OCI-LY7 (cell line): ENCODE measurements around the gene GMPPA. TPM values are rescaled to one million over a fixed set of nuclear protein-coding genes. Genes with fewer than 3 reads are reported as not detected.

Experiments used
- BruUV-seq: library from RNA; stranded (reverse); fragments of 400-500 nt; replicated peaks from 2 replicates; lab custom pipeline; 2021; lab: Mats Ljungman, UMichigan
- CTCF ChIA-PET: fragments of 300-600 bp; sonication (Branson Sonifier 250); formaldehyde crosslinking; loops from one replicate; lab custom pipeline; 2022; ENCODE audit warnings: antibody characterized with exemption; ENCODE audit not compliant: unreplicated experiment; lab: Charles Lee
- POLR2A ChIA-PET: fragments of 300-600 bp; sonication (Branson Sonifier 250); formaldehyde crosslinking; loops from one replicate; lab custom pipeline; 2022; ENCODE audit warnings: antibody characterized with exemption; lab: Charles Lee
- DNase-seq: peaks from one replicate; pipeline ENCODE4 v3.0.0-alpha.2; 2015; ENCODE audit warnings: low spot score
- H2AFZ ChIP-seq: fragments of 200-600 bp; sonication (generic), shearing (Covaris generic); 2 replicates; pipeline ENCODE4 v1.6.1; 2014; ENCODE audit warnings: mild to moderate bottlenecking, antibody characterized with exemption, low read length, moderate library complexity
- H3K27ac ChIP-seq: fragments of 200-600 bp; sonication (generic); 2 replicates; pipeline ENCODE4 v1.5.1; 2014; ENCODE audit warnings: mixed run types, low read depth, mild to moderate bottlenecking, moderate library complexity, low read length, inconsistent platforms; ENCODE audit not compliant: poor library complexity, severe bottlenecking
- H3K36me3 ChIP-seq: fragments of 200-600 bp; sonication (generic); 2 replicates; pipeline ENCODE4 v1.6.1; 2014; ENCODE audit warnings: mild to moderate bottlenecking, antibody characterized with exemption, low read length, moderate library complexity, mixed read lengths; ENCODE audit not compliant: insufficient read depth
- H3K4me1 ChIP-seq: fragments of 200-600 bp; sonication (generic); 2 replicates; pipeline ENCODE4 v1.5.1; 2014; ENCODE audit warnings: mild to moderate bottlenecking, low read length; ENCODE audit not compliant: insufficient read depth, poor library complexity, severe bottlenecking
- H3K4me2 ChIP-seq: fragments of 200-600 bp; sonication (generic); 2 replicates; pipeline ENCODE4 v1.6.1; 2014; ENCODE audit warnings: mild to moderate bottlenecking, low read length
- H3K4me3 ChIP-seq: fragments of 200-600 bp; sonication (generic); 2 replicates; pipeline ENCODE4 v1.5.1; 2014; ENCODE audit warnings: mild to moderate bottlenecking, low read depth, low read length; ENCODE audit not compliant: poor library complexity, severe bottlenecking
- H3K79me2 ChIP-seq: fragments of 200-600 bp; sonication (generic); 2 replicates; pipeline ENCODE4 v1.6.1; 2016; ENCODE audit warnings: low read depth, mild to moderate bottlenecking, low read length, moderate library complexity, mixed read lengths; ENCODE audit not compliant: insufficient read depth
- H3K9me2 ChIP-seq: fragments of 200-600 bp; sonication (generic); 2 replicates; pipeline ENCODE4 v1.6.1; 2016; ENCODE audit warnings: mild to moderate bottlenecking, low read length, mixed read lengths; ENCODE audit not compliant: insufficient read depth
- H3K9me3 ChIP-seq: fragments of 200-600 bp; sonication (generic); 2 replicates; pipeline ENCODE4 v1.6.1; 2014; ENCODE audit warnings: mild to moderate bottlenecking, mixed run types, low read length, mixed read lengths
- H4K20me1 ChIP-seq: fragments of 200-600 bp; sonication (generic); 2 replicates; pipeline ENCODE4 v1.6.1; 2014; ENCODE audit warnings: mild to moderate bottlenecking, antibody characterized with exemption, low read length, moderate library complexity, mixed read lengths; ENCODE audit not compliant: insufficient read depth
- EZH2phosphoT487 ChIP-seq: fragments of 200-600 bp; sonication (generic); IDR thresholded peaks from 2 replicates; pipeline ENCODE4 v1.6.1; 2018; ENCODE audit warnings: low read depth, borderline replicate concordance, mild to moderate bottlenecking, mixed run types, antibody characterized with exemption, low read length, moderate library complexity, mixed read lengths
- intact Hi-C: fragments of 100-400 bp; cut with micrococcal nuclease; formaldehyde crosslinking; loops from one replicate; pipeline ENCODE4 v1.10.0; 2022; ENCODE audit not compliant: unreplicated experiment
- total RNA-seq, 2 experiments: library from RNA; depleted of rRNA in 1 of 2; stranded (reverse); fragments of >200 nt in 1 of 2; shearing (Covaris generic) in 1 of 2; gene quantifications; 2 replicates each; pipeline ENCODE4 v1.2.3, GENCODE V29; 2014 to 2022
- TF ChIP-seq, protein P1 (sequence below): fragments of 200-600 bp; sonication (generic); conservative IDR thresholded peaks from 2 replicates; pipeline ENCODE4 v1.5.1; 2014; ENCODE audit warnings: mild to moderate bottlenecking, antibody characterized with exemption, low read length, moderate library complexity, mixed read lengths

The GMPPA gene
- total RNA-seq, 2 experiments from 2014 or later: 28.4 to 46.4 TPM

DNA sequence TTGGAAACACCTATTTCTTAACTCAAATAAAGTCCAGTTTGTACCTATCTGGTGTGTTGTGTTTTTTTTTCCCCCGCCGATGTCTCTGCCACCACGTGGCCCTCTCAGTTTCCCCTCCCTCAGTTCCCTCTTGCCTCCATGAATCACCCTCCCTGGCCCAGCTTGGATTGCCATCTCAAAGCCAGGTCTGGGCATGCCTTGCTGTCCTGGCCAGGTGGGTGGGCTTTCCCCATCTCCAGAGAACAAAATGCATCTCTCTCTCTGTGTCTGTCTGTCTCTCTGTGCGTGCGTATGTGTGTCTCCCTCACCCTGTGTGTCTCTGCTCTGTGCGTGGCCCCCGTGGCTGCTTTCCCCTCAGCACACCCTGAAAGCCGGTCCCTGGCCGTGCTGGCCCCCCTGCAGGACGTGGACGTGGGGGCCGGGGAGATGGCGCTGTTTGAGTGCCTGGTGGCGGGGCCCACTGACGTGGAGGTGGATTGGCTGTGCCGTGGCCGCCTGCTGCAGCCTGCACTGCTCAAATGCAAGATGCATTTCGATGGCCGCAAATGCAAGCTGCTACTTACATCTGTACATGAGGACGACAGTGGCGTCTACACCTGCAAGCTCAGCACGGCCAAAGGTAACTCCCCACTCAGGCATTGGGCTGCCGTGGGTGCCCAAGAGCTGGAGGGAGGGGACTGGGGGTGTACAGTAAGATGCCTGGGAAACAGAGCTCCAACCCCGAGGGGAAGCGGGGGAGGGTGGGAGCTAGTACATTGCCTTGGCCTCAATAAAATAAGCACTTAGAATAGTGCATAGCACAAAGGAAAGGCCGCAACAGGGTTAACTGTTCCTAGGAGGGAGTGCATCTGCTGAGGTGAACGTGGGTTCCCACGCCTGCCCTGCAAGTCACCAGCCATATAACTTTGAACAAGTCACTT is 31.6 kb upstream of the GMPPA start:
- BruUV-seq: no TSS peak
- Histone ChIP-seq H4K20me1 (no peaks in the 10 kb centered on the region), H3K27ac (no peak overlapping the region), H2AFZ (no peak overlapping the region), H3K4me2 (no peak overlapping the region), H3K4me1 (no peaks in the 10 kb centered on the region), H3K4me3 (no peak overlapping the region), H3K9me3 (no peaks in the 10 kb centered on the region), H3K79me2 (no peaks in the 10 kb centered on the region), H3K36me3 (no peaks in the 10 kb centered on the region), H3K9me2 (no peaks in the 10 kb centered on the region)
- ChIA-PET CTCF (interaction anchor here (1.0 kb wide), 1 partner anchor 29 kb away, joined by 3 read pairs; a partner anchor contains a TSS), POLR2A (interaction anchor here (0.7 kb wide), 1 partner anchor 235 kb away, joined by 4 read pairs; no protein-coding TSS in a partner anchor)
- TF ChIP-seq EZH2phosphoT487: no peak
- TF ChIP-seq, protein P1, sequence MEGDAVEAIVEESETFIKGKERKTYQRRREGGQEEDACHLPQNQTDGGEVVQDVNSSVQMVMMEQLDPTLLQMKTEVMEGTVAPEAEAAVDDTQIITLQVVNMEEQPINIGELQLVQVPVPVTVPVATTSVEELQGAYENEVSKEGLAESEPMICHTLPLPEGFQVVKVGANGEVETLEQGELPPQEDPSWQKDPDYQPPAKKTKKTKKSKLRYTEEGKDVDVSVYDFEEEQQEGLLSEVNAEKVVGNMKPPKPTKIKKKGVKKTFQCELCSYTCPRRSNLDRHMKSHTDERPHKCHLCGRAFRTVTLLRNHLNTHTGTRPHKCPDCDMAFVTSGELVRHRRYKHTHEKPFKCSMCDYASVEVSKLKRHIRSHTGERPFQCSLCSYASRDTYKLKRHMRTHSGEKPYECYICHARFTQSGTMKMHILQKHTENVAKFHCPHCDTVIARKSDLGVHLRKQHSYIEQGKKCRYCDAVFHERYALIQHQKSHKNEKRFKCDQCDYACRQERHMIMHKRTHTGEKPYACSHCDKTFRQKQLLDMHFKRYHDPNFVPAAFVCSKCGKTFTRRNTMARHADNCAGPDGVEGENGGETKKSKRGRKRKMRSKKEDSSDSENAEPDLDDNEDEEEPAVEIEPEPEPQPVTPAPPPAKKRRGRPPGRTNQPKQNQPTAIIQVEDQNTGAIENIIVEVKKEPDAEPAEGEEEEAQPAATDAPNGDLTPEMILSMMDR: no peak
- intact Hi-C loops: no loop called here
- no peak for DNase-seq

DNA sequence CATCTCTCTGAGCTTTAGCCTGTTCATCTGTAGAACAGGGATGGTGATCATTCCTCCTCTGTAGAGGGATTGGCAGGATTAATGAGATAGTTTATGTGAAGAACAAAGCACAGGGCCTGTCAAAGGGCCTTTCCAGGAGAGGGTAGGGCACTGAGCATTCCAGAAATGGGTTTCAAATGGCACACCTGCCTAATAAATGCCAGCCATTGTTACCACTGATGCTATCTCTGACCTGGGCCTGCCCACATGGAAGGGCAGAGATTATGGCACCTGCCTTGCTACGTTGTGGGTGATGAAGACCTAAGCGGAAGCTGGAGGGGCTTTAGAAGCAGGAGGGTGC is 31.0 kb upstream of the GMPPA start:
- no peak overlapping the region for H3K27ac ChIP-seq
- H3K4me3 ChIP-seq: no peak overlapping the region
- no peaks in the 10 kb centered on the region for H3K9me2 ChIP-seq
- POLR2A ChIA-PET: interaction anchor here (0.7 kb wide), 1 partner anchor 235 kb away, joined by 4 read pairs; no protein-coding TSS in a partner anchor
- no peaks in the 10 kb centered on the region for H4K20me1 ChIP-seq
- no peaks in the 10 kb centered on the region for H3K36me3 ChIP-seq
- DNase-seq: no peak
- no peak for TF ChIP-seq EZH2phosphoT487
- TF ChIP-seq, protein P1: no peak
- no peaks in the 10 kb centered on the region for H3K9me3 ChIP-seq
- no peak overlapping the region for H2AFZ ChIP-seq
- no peak overlapping the region for H3K4me2 ChIP-seq
- H3K79me2 ChIP-seq: no peaks in the 10 kb centered on the region
- CTCF ChIA-PET: interaction anchor here (1.0 kb wide), 1 partner anchor 28 kb away, joined by 3 read pairs; a partner anchor contains a TSS
- no peaks in the 10 kb centered on the region for H3K4me1 ChIP-seq
- BruUV-seq: no TSS peak
- intact Hi-C loops: no loop called here
